HL-60 (cell line): ENCODE results near the gene BTBD17.

ENCODE experiments used
- DNase-seq, 2 experiments: peaks; one replicate each; pipeline ENCODE4 v3.0.0-alpha.2; 2010 to 2020; ENCODE audit warnings: low read depth in 1 of 2, low spot score in 1 of 2
- H3K27ac ChIP-seq: fragments of 250-450 bp; sonication (Bioruptor Pico); replicated peaks from 2 replicates; pipeline ENCODE4 v1.5.1; 2020; ENCODE audit warnings: mild to moderate bottlenecking, moderate library complexity
- H3K27me3 ChIP-seq: fragments of 250-450 bp; sonication (Bioruptor Pico); 2 replicates; pipeline ENCODE4 v1.5.1; 2021; ENCODE audit warnings: mild to moderate bottlenecking, moderate library complexity; ENCODE audit not compliant: insufficient read depth, poor library complexity, severe bottlenecking
- H3K4me3 ChIP-seq: replicated peaks from 2 replicates; pipeline ENCODE4 v1.5.1; 2011; ENCODE audit warnings: mild to moderate bottlenecking, control low read depth, low read length; ENCODE audit not compliant: insufficient read depth
- CTCF ChIP-seq: IDR thresholded peaks from one replicate; pipeline ENCODE4 v1.5.1; 2011; ENCODE audit warnings: low read length, control low read depth, inconsistent platforms; ENCODE audit not compliant: insufficient read depth
- GABPA ChIP-seq: IDR thresholded peaks from 2 replicates; pipeline ENCODE4 v1.6.1; 2012; ENCODE audit warnings: low read depth
- POLR2AphosphoS5 ChIP-seq: IDR thresholded peaks from 2 replicates; pipeline ENCODE4 v1.6.1; 2012; ENCODE audit warnings: low read depth
- SPI1 ChIP-seq: IDR thresholded peaks from 2 replicates; pipeline ENCODE4 v1.6.1; 2012; ENCODE audit warnings: low read depth, mild to moderate bottlenecking, borderline replicate concordance
- TF ChIP-seq, protein P1 (sequence below): IDR thresholded peaks from 2 replicates; pipeline ENCODE4 v1.6.1; 2012; ENCODE audit warnings: low read depth; ENCODE audit not compliant: insufficient replicate concordance

The BTBD17 gene

GRCh38 chr17:74391771-74392170 is 30.1 kb upstream of the BTBD17 start:
- Histone ChIP-seq H3K27ac (peak overlapping the region; percentile 56), H3K4me3 (no peak overlapping the region), H3K27me3 (no peaks in the 10 kb centered on the region)
- TF ChIP-seq, protein P1, sequence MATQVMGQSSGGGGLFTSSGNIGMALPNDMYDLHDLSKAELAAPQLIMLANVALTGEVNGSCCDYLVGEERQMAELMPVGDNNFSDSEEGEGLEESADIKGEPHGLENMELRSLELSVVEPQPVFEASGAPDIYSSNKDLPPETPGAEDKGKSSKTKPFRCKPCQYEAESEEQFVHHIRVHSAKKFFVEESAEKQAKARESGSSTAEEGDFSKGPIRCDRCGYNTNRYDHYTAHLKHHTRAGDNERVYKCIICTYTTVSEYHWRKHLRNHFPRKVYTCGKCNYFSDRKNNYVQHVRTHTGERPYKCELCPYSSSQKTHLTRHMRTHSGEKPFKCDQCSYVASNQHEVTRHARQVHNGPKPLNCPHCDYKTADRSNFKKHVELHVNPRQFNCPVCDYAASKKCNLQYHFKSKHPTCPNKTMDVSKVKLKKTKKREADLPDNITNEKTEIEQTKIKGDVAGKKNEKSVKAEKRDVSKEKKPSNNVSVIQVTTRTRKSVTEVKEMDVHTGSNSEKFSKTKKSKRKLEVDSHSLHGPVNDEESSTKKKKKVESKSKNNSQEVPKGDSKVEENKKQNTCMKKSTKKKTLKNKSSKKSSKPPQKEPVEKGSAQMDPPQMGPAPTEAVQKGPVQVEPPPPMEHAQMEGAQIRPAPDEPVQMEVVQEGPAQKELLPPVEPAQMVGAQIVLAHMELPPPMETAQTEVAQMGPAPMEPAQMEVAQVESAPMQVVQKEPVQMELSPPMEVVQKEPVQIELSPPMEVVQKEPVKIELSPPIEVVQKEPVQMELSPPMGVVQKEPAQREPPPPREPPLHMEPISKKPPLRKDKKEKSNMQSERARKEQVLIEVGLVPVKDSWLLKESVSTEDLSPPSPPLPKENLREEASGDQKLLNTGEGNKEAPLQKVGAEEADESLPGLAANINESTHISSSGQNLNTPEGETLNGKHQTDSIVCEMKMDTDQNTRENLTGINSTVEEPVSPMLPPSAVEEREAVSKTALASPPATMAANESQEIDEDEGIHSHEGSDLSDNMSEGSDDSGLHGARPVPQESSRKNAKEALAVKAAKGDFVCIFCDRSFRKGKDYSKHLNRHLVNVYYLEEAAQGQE, result no peak
- TF ChIP-seq SPI1 (peak; percentile 85), POLR2AphosphoS5 (peak; percentile 62; the same call in 1 of the 2 replicates), GABPA (no peak), CTCF (no peak)
- DNase-seq, result peak in 1 of 2 experiments; percentile 79

- DNase-seq, result peak in 1 of 2 experiments; percentile 62
- Histone ChIP-seq H3K27me3 (no peaks in the 10 kb centered on the region), H3K4me3 (no peak overlapping the region), H3K27ac (peak overlapping the region; percentile 56)
- TF ChIP-seq GABPA (no peak), CTCF (no peak), POLR2AphosphoS5 (no peak), SPI1 (no peak)
- TF ChIP-seq, protein P1, result no peak
Observed at GRCh38 chr17:74390680-74391653, 29.3 kb upstream of the BTBD17 start.

GRCh38 chr17:74389937-74390679 is 28.4 kb upstream of the BTBD17 start:
- H3K4me3 ChIP-seq, result no peak overlapping the region
- DNase-seq, result no peak
- no peaks in the 10 kb centered on the region for H3K27me3 ChIP-seq
- TF ChIP-seq CTCF, result no peak
- TF ChIP-seq POLR2AphosphoS5, result no peak
- no peak for TF ChIP-seq GABPA
- no peak for TF ChIP-seq SPI1
- TF ChIP-seq, protein P1, result no peak
- H3K27ac ChIP-seq, result peak overlapping the region; percentile 73
